CD4-positive, alpha-beta memory T cell (primary cell): ENCODE data around the gene CDC14A. TPM values are rescaled to one million over a fixed set of nuclear protein-coding genes. Genes with fewer than 3 reads are reported as not detected.
"Not testable (repeated sequence)": the region's sequence is repeated elsewhere in the genome, so short reads cannot be mapped to it uniquely, and the experiment has no call there.

ENCODE experiments used
- CTCF ChIA-PET: fragments of 350-600 bp; sonication (Branson Sonifier 250); formaldehyde crosslinking; loops from one replicate; lab custom pipeline; 2021; ENCODE audit warnings: inconsistent platforms; ENCODE audit not compliant: partially characterized antibody; lab: Charles Lee
- POLR2A ChIA-PET: fragments of 350-600 bp; sonication (Branson Sonifier 250); formaldehyde crosslinking; loops from one replicate; lab custom pipeline; 2021; ENCODE audit not compliant: partially characterized antibody; lab: Charles Lee
- DNase-seq, 5 donors: peaks; one replicate each; pipeline versions ENCODE4 v3.0.0 to v3.0.0-alpha.2; 2020 to 2022; ENCODE audit warnings: mixed read lengths in 1 of 5
- H3K27ac ChIP-seq: one replicate; pipeline ENCODE4 v1.7.0; 2013; ENCODE audit warnings: low read depth, low read length
- H3K27me3 ChIP-seq: 2 replicates; pipeline ENCODE4 v1.7.0; 2013; ENCODE audit warnings: mild to moderate bottlenecking, low read length, moderate library complexity; ENCODE audit not compliant: insufficient read depth
- H3K36me3 ChIP-seq: 2 replicates; pipeline ENCODE4 v1.7.0; 2013; ENCODE audit warnings: mild to moderate bottlenecking, low read length, moderate library complexity; ENCODE audit not compliant: insufficient read depth
- H3K4me1 ChIP-seq: 2 replicates; pipeline ENCODE4 v1.7.0; 2013; ENCODE audit warnings: mild to moderate bottlenecking, low read length, moderate library complexity; ENCODE audit not compliant: insufficient read depth
- H3K4me3 ChIP-seq, 2 donors: one replicate each; pipeline ENCODE4 v1.7.0; 2013; ENCODE audit warnings: low read length in 2 of 2, mild to moderate bottlenecking in 1 of 2
- H3K9me3 ChIP-seq, 2 donors: one replicate each; pipeline ENCODE4 v1.7.0; 2013; ENCODE audit warnings: low read length in 2 of 2, control low read depth in 1 of 2; ENCODE audit not compliant: control insufficient read depth in 1 of 2
- H3K27ac Mint-ChIP-seq, 7 donors: one replicate each; pipeline ENCODE4 v1.8.0; 2020 to 2021; ENCODE audit warnings: mixed read lengths in 7 of 7, mild to moderate bottlenecking in 6 of 7, inconsistent platforms in 3 of 7, moderate library complexity in 3 of 7
- H3K27me3 Mint-ChIP-seq, 2 donors: one replicate each; pipeline ENCODE4 v1.8.0; 2020 to 2021; ENCODE audit warnings: mixed read lengths in 2 of 2
- H3K36me3 Mint-ChIP-seq, 2 donors: one replicate each; pipeline ENCODE4 v1.8.0; 2020 to 2021; ENCODE audit warnings: mixed read lengths in 2 of 2, inconsistent platforms in 1 of 2, mild to moderate bottlenecking in 1 of 2
- H3K4me1 Mint-ChIP-seq, 4 donors: one replicate each; pipeline ENCODE4 v1.8.0; 2020 to 2021; ENCODE audit warnings: mixed read lengths in 4 of 4, mild to moderate bottlenecking in 1 of 4
- H3K4me3 Mint-ChIP-seq, 8 donors: one replicate each; pipeline ENCODE4 v1.8.0; 2020 to 2021; ENCODE audit warnings: mixed read lengths in 8 of 8, mild to moderate bottlenecking in 7 of 8, moderate library complexity in 6 of 8, inconsistent platforms in 3 of 8
- H3K9me3 Mint-ChIP-seq, 8 donors: one replicate each; pipeline ENCODE4 v1.8.0; 2020 to 2021; ENCODE audit warnings: mixed read lengths in 8 of 8, mild to moderate bottlenecking in 5 of 8, inconsistent platforms in 3 of 8, moderate library complexity in 1 of 8
- intact Hi-C: fragments of 100-400 bp; cut with micrococcal nuclease; formaldehyde crosslinking; loops from one replicate; pipeline ENCODE4 v1.15.1; 2023
- polyA plus RNA-seq, 2 donors: library from polyadenylated mRNA; unstranded; fragments of 300-500 nt; fragmentation: Illumina TruSeq; gene quantifications; one replicate each; pipeline ENCODE4 v1.2.3, GENCODE V29; 2021
- total RNA-seq, 2 experiments: library from RNA; stranded (reverse); gene quantifications; one replicate each; pipeline ENCODE4 v1.2.3, GENCODE V29; 2021

CDC14A gene
- total and polyA plus RNA-seq, 4 experiments from 2014 or later: 37.7 to 119 (median 90.0) TPM

DNA sequence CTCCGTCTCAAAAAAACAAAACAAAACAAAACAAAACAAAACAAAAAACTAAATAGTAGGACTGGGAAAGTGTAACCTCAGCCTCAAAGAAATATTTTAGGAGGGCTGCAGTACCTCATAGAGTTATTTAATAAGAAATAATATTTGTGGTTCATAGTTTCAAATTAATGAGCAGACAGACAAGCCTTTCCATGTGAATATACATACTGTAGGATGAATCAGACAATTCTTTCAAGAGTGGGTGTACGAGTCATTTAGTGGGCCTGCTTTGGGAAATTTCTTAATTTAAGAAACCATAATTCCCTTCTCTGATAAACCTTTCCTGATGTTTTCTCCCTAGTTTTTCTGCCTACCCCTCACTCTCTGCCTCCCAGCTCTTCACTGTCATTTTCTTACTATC, 52.5 kb downstream of the CDC14A start:
- Histone ChIP-seq H3K9me3 (no peaks in the 10 kb centered on the region), H3K27ac (no peak overlapping the region), H3K27me3 (no peaks in the 10 kb centered on the region), H3K4me3 (no peak overlapping the region), H3K36me3 (peaks cover 17% of the 10 kb centered on the region), H3K4me1 (peaks cover 97% of the 10 kb centered on the region)
- intact Hi-C loops: loop anchor here (1.0 kb wide), 1 partner anchor 8 kb away; no protein-coding TSS in a partner anchor
- peaks cover 69 to 96% (median 82%) of the 10 kb centered on the region in 4 donors for H3K4me1 Mint-ChIP-seq
- peaks cover 0 to 19% (median 6%) of the 10 kb centered on the region in 8 donors for H3K9me3 Mint-ChIP-seq
- peaks cover 70 to 74% of the 10 kb centered on the region in 2 donors for H3K36me3 Mint-ChIP-seq
- ChIA-PET CTCF (interaction anchor here (0.9 to 2.6 kb wide), 12 partner anchors 8 to 60 kb away, joined by 3 to 15 read pairs (median 6); no protein-coding TSS in a partner anchor), POLR2A (interaction anchor here (0.7 to 7.3 kb wide), 18 partner anchors 9 to 883 kb away, joined by 3 to 81 read pairs (median 9); partner anchors contain the start of gene CDC14A)
- H3K27me3 Mint-ChIP-seq: no peaks in the 10 kb centered on the region
- DNase-seq: no peak
- peak overlapping the region; percentile 84 to 94 (median 93) for H3K27ac Mint-ChIP-seq
- peak overlapping the region in 7 of 8 donors; percentile 13 to 83 (median 72) for H3K4me3 Mint-ChIP-seq

DNA sequence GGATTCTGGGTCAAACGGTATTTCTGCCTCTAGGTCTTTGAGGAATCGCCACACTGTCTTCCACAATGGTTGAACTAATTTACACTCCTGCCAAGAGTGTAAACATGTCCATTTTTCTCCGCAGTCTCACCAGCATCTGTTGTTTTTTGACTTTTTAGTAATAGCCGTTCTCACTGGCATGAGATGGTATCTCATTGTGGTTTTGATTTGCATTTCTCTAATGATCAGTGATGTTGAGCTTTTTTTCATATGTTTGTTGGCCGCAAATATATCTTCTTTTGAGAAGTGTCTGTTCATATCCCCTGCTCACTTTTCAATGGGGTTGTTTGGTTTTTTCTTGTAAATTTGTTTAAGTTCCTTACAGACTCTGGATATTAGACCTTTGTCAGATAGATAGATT, 53.6 kb downstream of the CDC14A start:
- Mint-ChIP-seq H3K4me3 (peak overlapping the region; percentile 49 to 83 (median 70)), H3K36me3 (peaks cover 66 to 72% of the 10 kb centered on the region in 2 donors), H3K9me3 (peaks cover 0 to 19% (median 6%) of the 10 kb centered on the region in 8 donors), H3K27ac (peak overlapping the region; percentile 84 to 94 (median 93)), H3K4me1 (peaks cover 65 to 92% (median 76%) of the 10 kb centered on the region in 4 donors)
- intact Hi-C loops: loop anchor here (1.0 kb wide), 1 partner anchor 7 kb away; no protein-coding TSS in a partner anchor
- Histone ChIP-seq H3K36me3 (peaks cover 17% of the 10 kb centered on the region), H3K27ac (peak overlapping the region; percentile 33), H3K4me1 (peaks cover 97% of the 10 kb centered on the region)
- ChIA-PET POLR2A (interaction anchor here (0.6 to 7.3 kb wide), 19 partner anchors 8 to 139 kb away, joined by 3 to 81 read pairs (median 8); partner anchors contain the start of gene CDC14A), CTCF (interaction anchor here (0.6 to 2.6 kb wide), 12 partner anchors 9 to 847 kb away, joined by 3 to 15 read pairs (median 6); no protein-coding TSS in a partner anchor)
- not testable (repeated sequence) for H3K27me3 Mint-ChIP-seq, H3K9me3 ChIP-seq, H3K4me3 ChIP-seq, H3K27me3 ChIP-seq
- DNase-seq: peak in 1 of 5 donors; percentile 40

DNA sequence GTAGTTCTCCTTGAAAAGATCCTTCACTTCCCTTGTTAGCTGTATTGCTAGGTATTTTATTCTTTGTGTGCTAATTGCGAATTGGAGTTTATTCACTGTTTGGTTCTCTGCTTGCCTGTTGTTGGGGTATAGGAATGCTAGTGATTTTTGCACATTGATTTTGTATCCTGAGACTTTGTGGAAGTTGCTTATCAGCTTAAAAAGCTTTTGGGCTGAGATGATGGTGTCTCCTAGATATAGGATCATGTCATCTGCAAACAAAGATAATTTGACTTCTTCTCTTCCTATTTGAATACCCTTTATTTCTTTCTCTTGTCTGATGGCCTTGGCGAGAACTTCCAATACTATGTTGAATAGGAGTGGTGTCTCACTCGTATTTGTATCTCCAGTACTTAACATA, 55.1 kb downstream of the CDC14A start:
- POLR2A ChIA-PET: interaction anchor here (0.7 to 7.3 kb wide), 5 partner anchors 12 to 43 kb away, joined by 3 to 81 read pairs (median 8); no protein-coding TSS in a partner anchor
- Mint-ChIP-seq H3K27ac (peak overlapping the region; percentile 6 to 96 (median 93)), H3K9me3 (peaks cover 0 to 19% (median 6%) of the 10 kb centered on the region in 8 donors), H3K36me3 (peaks cover 74 to 80% of the 10 kb centered on the region in 2 donors), H3K4me3 (peak overlapping the region in 6 of 8 donors; percentile 35 to 83 (median 61)), H3K4me1 (peaks cover 74 to 93% (median 82%) of the 10 kb centered on the region in 4 donors)
- H3K4me3 ChIP-seq, CTCF ChIA-PET, H3K27ac ChIP-seq, intact Hi-C loops, H3K27me3 Mint-ChIP-seq, DNase-seq, H3K27me3 ChIP-seq, H3K9me3 ChIP-seq: not testable (repeated sequence)
- Histone ChIP-seq H3K36me3 (peaks cover 17% of the 10 kb centered on the region), H3K4me1 (peaks cover 97% of the 10 kb centered on the region)

DNA sequence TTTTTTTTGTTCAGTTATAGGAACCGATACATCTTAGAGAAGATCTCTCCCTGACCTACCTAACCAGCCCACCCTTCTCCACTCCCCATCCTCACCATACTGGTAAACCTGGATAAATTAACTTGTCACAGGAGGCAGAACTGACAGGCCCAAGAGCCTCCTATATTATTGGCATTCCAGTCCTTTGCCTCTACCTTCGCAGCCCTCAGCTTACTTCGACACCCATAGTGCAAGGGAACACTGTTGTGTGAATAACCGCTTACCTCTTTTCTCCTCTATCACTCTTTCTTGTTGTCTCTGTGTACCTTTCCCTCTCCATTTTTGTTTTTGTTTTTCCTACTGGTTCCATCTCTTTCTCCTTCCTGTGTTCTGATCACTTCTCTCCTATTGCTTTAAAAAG, 58.7 kb downstream of the CDC14A start:
- ChIA-PET POLR2A (interaction anchor here (0.5 to 7.3 kb wide), 11 partner anchors 11 to 123 kb away, joined by 3 to 97 read pairs (median 6); partner anchors contain the start of gene CDC14A), CTCF (interaction anchor here (0.7 to 6.2 kb wide), 5 partner anchors 12 to 132 kb away, joined by 3 to 34 read pairs (median 3); no protein-coding TSS in a partner anchor)
- Mint-ChIP-seq H3K4me1 (peaks cover 70 to 91% (median 80%) of the 10 kb centered on the region in 4 donors), H3K4me3 (peak overlapping the region in 7 of 8 donors; percentile 22 to 79 (median 59)), H3K9me3 (peaks cover 0 to 19% (median 6%) of the 10 kb centered on the region in 8 donors), H3K27me3 (no peaks in the 10 kb centered on the region), H3K27ac (peak overlapping the region; percentile 81 to 97 (median 88)), H3K36me3 (peaks cover 56 to 67% of the 10 kb centered on the region in 2 donors)
- no peak overlapping the region for H3K4me3 ChIP-seq
- no peaks in the 10 kb centered on the region for H3K9me3 ChIP-seq
- H3K27ac ChIP-seq: peak overlapping the region; percentile 38
- peaks cover 95% of the 10 kb centered on the region for H3K4me1 ChIP-seq
- H3K36me3 ChIP-seq: peaks cover 12% of the 10 kb centered on the region
- no peak for DNase-seq
- no peaks in the 10 kb centered on the region for H3K27me3 ChIP-seq
- intact Hi-C loops: no loop called here

DNA sequence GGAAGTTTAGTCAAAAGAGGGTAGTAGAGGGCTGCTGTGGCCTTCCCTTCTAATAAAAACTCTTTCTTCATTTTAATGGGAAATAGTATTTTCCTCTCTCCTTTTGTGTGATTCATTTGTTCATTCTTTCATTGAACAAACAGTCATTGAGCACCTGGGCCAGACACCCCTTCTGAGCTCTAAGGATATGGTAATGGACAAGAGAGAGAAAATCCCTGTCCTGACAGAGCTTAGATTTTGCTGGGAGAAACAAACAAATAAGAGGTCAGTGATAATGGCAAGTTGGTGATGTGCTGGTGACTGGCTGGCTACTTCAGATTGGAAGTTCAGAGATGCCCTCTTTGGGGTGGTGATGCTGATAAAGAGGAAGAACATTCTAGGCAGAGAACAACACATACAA, 59.3 kb downstream of the CDC14A start:
- peak overlapping the region; percentile 81 to 97 (median 88) for H3K27ac Mint-ChIP-seq
- H3K9me3 Mint-ChIP-seq: peaks cover 0 to 19% (median 6%) of the 10 kb centered on the region in 8 donors
- Histone ChIP-seq H3K27me3 (no peaks in the 10 kb centered on the region), H3K9me3 (no peaks in the 10 kb centered on the region), H3K36me3 (peaks cover 14% of the 10 kb centered on the region), H3K4me1 (peaks cover 95% of the 10 kb centered on the region), H3K4me3 (no peak overlapping the region), H3K27ac (peak overlapping the region; percentile 38)
- intact Hi-C loops: no loop called here
- no peaks in the 10 kb centered on the region for H3K27me3 Mint-ChIP-seq
- DNase-seq: no peak
- peaks cover 70 to 91% (median 81%) of the 10 kb centered on the region in 4 donors for H3K4me1 Mint-ChIP-seq
- H3K36me3 Mint-ChIP-seq: peaks cover 58 to 68% of the 10 kb centered on the region in 2 donors
- POLR2A ChIA-PET: interaction anchor here (1.0 to 5.2 kb wide), 9 partner anchors 7 to 58 kb away, joined by 3 to 97 read pairs (median 23); partner anchors contain the start of gene CDC14A
- H3K4me3 Mint-ChIP-seq: peak overlapping the region in 7 of 8 donors; percentile 41 to 79 (median 59)
- CTCF ChIA-PET: interaction anchor here (0.8 to 6.2 kb wide), 9 partner anchors 7 to 47 kb away, joined by 3 to 34 read pairs (median 4); no protein-coding TSS in a partner anchor

DNA sequence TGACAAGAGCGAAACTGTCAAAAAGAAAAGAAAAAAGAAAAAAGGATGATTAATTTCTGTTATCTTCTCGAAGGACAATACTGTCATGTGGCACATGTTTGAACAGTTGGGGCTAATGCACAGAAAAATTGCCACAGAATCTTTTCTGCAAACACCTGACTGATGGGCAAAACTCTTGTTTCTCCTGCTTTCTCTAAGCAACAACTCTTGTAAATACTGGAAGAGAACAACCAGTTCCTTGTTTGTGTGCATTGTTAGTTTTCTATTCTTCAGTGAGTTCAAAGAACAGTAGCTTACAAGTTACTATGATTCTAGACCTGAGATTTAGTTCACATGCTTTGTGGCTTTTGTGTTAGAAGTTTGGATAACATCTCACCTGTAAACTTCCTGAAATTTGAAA, 60.7 kb downstream of the CDC14A start:
- H3K36me3 ChIP-seq: peaks cover 17% of the 10 kb centered on the region
- CTCF ChIA-PET: interaction anchor here (1.2 to 6.2 kb wide), 9 partner anchors 10 to 62 kb away, joined by 3 to 34 read pairs (median 5); no protein-coding TSS in a partner anchor
- Mint-ChIP-seq H3K4me3 (peak overlapping the region in 7 of 8 donors; percentile 29 to 76 (median 64)), H3K9me3 (peaks cover 0 to 14% (median 6%) of the 10 kb centered on the region in 8 donors), H3K27me3 (no peaks in the 10 kb centered on the region), H3K27ac (peak overlapping the region; percentile 79 to 94 (median 88)), H3K36me3 (peaks cover 59 to 74% of the 10 kb centered on the region in 2 donors), H3K4me1 (peaks cover 72 to 91% (median 82%) of the 10 kb centered on the region in 4 donors)
- intact Hi-C loops: loop anchor here (1.0 kb wide), 1 partner anchor 8 kb away; no protein-coding TSS in a partner anchor
- no peaks in the 10 kb centered on the region for H3K9me3 ChIP-seq
- POLR2A ChIA-PET: interaction anchor here (0.6 to 5.2 kb wide), 13 partner anchors 9 to 60 kb away, joined by 3 to 97 read pairs (median 13); partner anchors contain the start of gene CDC14A
- H3K4me3 ChIP-seq: peak overlapping the region in 1 of 2 donors; percentile 10
- H3K27ac ChIP-seq: peak overlapping the region; percentile 48
- no peaks in the 10 kb centered on the region for H3K27me3 ChIP-seq
- DNase-seq: peak in 2 of 5 donors; percentile 16 to 37
- H3K4me1 ChIP-seq: peaks cover 98% of the 10 kb centered on the region
